ENCODE data around the gene NACAD.

- no peak for TF ChIP-seq CTCF (IDR thresholded peaks at IDR 0.05; ENCODE audit: insufficient read depth, low read length)
- no peak for TF ChIP-seq POLR2AphosphoS5 (IDR thresholded peaks at IDR 0.05; ENCODE audit: low read depth)
- no peak for TF ChIP-seq SPI1 (IDR thresholded peaks at IDR 0.05; ENCODE audit: borderline replicate concordance, low read depth)
- no peak for TF ChIP-seq GABPA (IDR thresholded peaks at IDR 0.05; ENCODE audit: low read depth)
- no peak for TF ChIP-seq REST (IDR thresholded peaks at IDR 0.05; ENCODE audit: insufficient replicate concordance, low read depth)
Measured at GRCh38 chr7:45126920-45127319, 38.2 kb upstream of the NACAD start.
